ENCODE data around the gene TAS2R1.

Gene TAS2R1, protein sequence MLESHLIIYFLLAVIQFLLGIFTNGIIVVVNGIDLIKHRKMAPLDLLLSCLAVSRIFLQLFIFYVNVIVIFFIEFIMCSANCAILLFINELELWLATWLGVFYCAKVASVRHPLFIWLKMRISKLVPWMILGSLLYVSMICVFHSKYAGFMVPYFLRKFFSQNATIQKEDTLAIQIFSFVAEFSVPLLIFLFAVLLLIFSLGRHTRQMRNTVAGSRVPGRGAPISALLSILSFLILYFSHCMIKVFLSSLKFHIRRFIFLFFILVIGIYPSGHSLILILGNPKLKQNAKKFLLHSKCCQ

GRCh38 chr5:9630251-9630650, at the start of gene TAS2R1:
TSS of gene TAS2R1 (minus strand) at chr5:9630351. CDS start at chr5:9630032, 319 bp downstream.
- DNase-seq = no peak

DNA sequence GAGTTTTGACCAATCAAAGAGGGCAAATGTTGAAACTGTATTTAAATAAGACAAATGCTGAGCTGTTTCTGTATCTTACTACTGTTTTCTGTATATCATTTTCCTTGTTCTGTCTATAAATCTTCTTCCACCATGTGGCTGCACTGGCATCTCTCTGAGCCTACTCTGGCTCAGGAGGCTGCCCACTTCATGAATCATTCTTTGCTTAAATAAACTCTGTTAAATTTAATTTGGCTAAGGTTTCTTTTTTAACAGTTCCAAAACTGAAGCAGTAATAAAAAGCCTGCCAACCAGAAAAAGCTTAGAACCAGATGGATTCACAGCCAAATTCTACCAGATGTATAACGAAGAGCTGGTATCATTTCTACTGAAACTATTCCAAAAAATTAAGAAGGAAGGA, 40.2 kb upstream of the TAS2R1 start:
- no peak for DNase-seq

DNA sequence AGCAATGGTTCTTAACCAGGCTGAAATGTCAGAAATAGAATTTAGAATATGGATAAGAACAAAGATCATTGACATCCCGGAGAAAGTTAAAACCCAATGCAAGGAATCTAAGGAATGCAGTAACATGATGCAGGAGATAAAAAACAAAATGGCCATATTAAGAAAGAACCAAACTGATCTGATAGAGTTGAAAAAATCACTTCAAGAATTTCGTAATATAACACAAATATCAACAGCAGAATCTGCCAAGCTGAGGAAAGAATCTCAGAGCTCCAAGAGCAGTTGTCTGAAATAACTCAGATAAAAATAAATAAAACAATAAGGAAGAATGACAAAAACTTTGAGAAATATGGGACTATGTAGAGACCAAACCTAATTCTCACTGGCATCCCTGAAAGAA, 37.8 kb upstream of the TAS2R1 start:
- no peak for DNase-seq

DNA sequence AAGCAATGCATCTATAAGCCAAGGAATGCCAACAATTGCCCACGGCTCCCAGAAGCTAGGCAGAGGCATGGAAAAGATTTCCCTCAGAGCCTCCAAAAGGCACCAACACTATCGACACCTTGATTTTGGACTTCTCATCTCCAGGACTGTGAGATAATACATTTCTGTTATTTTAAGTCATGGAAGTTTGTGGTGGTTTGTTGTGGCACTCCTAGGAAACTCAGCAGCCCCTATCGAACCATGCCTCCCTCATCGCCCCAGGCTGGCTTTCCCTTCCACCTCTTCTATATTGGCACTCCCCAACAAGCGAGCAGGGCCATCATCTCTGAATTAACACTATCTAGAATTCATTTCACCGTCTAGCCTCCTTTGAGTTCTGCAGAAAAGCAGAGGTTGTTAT, 33.7 kb upstream of the TAS2R1 start:
- DNase-seq = no peak

GRCh38 chr5:9661316-9662015, 31.3 kb upstream of the TAS2R1 start:
- no peak for DNase-seq

- DNase-seq = no peak
These were observed 28.6 kb upstream of the TAS2R1 start for GRCh38 chr5:9658706-9659105.

DNA sequence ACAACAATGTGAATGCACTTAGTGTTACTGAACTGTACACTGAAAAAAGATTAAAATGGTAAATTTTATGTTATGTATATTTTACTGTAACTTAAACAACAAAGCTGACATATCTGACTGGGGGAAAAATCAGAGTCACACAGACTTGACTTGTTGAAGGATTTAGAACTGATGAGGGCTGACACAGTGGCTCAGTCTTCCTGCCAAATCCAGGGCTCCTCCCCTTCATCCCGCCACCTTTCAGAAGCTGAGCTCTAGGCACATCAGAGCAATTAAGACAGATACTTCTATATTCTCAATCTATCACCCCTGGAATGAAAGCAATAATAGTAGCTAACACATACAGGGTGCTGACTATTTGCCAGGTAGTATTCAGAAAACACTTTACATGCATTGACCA, 27.7 kb upstream of the TAS2R1 start:
- no peak for DNase-seq

DNA sequence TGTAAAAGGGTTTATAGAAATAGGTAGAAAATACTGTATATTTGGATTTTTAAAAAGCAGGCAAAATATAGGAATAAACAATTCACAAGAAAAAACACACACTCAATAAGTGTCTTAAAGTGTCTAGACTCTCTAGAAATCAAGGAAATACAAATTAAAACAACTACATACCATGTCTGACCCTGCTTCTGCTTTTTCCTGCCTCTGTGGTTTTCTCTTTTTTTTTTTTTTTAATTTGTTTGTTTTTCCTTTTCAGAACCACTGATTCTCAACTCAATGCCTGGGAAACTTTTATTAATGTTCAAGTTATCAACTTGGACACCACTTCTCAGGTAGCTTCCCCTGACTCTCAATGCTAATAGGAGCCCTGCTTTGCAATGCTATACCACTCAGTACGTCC, 25.5 kb upstream of the TAS2R1 start:
- no peak for DNase-seq

DNA sequence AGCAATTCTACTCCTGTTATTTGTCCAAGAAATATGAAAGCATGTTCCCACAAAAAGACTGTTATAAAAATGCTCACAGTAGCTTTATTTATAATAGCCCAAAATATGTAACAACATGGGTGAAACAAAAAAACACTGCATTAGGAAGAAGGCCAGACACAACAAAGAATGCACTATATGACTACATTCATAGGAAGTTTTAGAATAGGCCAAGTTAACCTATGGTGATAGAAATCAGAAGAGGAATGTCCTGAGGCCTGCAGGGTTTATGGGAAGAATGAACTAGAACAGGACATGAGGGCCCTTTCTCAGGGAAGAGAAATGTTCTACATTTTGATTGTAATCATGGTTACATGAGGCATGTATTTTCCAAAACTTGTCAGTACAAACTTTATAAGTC, 24.7 kb upstream of the TAS2R1 start:
- no peak for DNase-seq

DNA sequence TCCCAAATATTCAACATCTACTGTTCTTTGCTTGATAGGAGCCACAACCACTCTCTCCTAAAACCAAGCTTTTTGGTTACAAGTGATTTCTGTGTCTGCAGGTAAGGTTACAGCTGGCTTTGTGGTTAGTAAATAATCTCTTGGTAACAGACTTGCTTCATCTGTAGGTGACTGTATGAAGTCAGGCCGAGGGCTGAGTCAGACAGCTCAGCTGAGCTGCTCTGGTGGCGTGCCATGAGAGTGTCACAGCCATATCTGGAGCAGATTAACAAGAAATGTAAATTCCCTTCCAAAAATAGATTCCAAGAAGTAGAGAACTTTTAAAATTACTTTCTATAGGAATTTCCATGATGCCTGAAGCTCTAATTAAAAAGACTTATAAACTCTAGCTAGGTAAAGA, 23.7 kb upstream of the TAS2R1 start:
- DNase-seq = no peak

DNA sequence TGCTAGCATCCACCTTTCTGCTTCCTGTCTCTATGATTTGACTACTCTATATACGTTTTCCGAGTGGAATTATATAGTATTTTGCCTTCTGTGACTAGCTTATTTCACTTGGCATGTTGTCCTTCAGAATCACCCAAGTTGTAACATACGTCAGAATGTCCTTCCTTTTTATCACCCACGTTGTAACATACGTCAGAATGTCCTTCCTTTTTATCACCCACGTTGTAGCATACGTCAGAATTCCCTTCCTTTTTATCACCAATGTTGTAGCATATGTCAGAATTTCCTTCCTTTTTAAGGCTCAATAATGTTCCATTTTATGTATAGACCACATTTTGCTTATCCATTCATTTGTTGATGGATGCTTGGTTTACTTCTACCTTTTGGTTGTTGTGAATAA, 22.9 kb upstream of the TAS2R1 start:
- DNase-seq = no peak

DNA sequence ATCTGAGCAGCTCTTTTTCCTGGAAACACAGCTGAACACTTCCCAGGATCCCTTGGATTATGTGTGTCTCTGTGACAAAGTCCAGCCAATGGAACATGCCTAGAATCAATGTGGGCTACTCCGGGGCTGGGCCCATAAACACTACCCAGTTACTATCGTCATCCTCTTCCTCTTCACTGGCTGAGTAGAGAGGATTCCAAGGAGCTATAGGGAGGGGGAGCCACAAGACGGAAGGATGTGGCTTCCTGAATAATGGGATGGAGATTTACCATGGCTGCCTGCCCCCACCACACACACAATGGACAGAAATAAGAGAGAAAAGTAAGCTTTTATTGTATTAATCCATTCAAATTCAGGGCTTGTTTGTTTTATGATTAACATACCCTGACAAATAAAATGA, 22.1 kb upstream of the TAS2R1 start:
- DNase-seq = no peak

- DNase-seq = no peak
These were observed 16.7 kb upstream of the TAS2R1 start for GRCh38 chr5:9646843-9647242.

GRCh38 chr5:9644630-9645029, 14.5 kb upstream of the TAS2R1 start:
- DNase-seq = no peak

GRCh38 chr5:9642621-9643020, 12.5 kb upstream of the TAS2R1 start:
- no peak for DNase-seq

- no peak for DNase-seq
These were observed 11.7 kb upstream of the TAS2R1 start for GRCh38 chr5:9641806-9642355.

GRCh38 chr5:9632495-9632894, 2.3 kb upstream of the TAS2R1 start:
- no peak for DNase-seq

DNA sequence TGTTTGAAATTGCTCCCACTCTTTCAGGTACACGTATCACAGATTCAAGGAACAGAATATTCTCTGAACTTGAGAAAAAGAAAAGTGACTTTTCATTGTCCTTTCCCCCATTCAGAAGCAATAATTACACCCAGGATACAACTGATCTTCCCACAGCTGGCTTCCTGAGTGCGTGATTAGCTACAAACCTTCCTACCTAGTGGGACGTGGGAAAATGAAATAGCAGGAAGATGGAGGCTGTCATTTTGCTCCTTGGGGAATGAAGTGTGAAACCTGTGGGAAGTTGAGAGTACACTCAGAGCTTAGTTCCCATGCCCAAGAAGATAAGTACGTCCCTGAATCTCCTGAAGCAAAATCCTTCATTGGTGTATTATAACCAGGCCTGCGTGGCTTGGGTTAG, 2.6 kb downstream of the TAS2R1 start:
- no peak for DNase-seq

DNA sequence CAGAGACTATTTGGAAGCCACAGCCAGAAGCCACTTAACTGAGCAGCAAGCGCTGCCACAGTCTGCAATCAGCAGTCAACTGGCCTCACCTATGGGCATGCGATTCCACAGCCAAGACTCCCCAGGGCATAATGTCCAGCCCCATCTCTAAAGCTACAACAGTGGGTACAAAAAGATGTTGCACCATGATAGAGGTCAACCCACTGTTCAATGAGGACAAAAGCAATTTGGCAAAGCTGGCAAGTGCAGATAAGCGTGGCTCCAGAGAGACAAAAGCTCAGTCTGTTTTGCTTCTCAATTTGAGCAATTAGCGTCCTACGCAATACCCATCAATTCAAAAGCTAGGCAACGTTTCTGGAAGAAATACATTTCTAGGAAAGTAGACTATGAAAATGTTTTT, 3.2 kb downstream of the TAS2R1 start:
- no peak for DNase-seq

DNA sequence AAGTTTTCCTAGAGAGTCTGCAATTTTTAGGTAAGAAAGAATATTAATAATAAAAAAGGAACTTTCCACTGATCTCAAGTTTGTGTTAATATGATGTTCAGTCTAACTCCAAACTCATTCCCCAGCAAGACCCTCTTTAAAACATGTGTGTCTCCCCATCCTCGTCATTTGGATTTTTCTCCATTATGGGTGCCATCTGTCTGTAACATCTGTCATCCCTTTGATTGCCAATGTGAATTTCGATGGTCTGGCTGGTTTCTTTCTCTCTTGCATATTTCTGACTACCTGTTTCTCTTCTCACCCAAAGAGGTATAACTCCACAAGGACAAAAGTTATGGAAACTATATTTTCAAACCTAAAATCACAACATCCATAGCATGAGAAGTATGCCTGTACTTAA, 4.4 kb downstream of the TAS2R1 start:
- DNase-seq = no peak

DNA sequence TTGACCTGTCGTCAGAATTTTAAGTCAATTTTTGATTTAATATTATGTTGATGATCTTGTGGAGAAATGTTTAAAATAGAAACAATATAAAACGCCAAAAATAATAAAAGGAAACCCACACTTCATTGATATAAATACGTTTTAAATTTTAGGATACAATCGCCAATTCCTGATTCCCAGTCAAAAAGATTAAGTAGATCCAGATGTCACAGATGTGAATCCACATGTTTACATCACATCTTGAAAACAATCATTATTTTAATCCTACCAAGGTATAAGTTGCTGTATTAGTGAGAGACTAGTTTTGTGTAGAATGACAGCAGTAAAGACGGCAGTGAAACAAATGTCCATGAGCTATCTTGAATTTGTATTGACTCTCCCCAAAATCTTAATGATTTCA, 4.9 kb downstream of the TAS2R1 start:
- no peak for DNase-seq

DNA sequence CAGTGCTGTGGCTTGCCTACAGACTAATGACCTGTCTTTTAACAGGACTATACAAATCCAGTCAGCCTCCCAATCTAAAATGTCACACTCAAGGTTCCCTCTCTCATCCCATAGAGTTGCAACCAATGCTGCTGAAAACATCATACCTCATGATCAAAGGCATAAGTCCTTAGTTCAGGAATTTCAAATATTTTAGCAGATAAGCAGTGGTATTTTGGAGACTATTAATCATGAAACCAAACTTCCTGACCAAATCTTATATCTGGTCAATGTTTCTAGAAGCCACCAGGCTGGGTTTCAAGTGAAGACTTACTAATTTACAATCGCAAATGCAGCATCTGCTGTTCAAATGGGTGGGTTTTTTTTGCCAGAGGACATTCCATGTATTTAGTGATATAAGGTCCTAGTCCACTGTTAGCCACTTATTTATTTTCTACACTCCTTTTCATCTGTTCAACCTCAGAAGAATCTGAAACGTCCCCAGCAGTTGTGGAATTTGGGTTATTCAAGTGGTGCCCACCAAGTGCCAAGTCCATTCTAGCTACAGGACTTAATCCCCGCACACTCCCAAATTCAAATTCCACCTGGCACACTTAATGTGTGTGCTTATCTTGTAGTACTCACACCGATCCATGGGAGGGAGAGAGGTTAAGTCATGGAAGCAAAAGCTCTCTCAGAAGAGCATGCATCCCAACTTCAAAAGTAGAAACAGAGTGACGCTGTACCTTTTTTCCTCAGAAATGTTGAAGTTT, 5.8 kb downstream of the TAS2R1 start:
- no peak for DNase-seq

GRCh38 chr5:9623661-9624060, 6.5 kb downstream of the TAS2R1 start:
- no peak for DNase-seq

GRCh38 chr5:9622971-9623421, 7.2 kb downstream of the TAS2R1 start:
- DNase-seq = no peak
